ENCODE results near the gene BHMT.
"Not testable (repeated sequence)": the region's sequence is repeated elsewhere in the genome, so short reads cannot be mapped to it uniquely, and the experiment has no call there.

BHMT gene

GRCh38 chr5:79111960-79112702, 522 bp downstream of the BHMT start:
- no peak for DNase-seq

DNA sequence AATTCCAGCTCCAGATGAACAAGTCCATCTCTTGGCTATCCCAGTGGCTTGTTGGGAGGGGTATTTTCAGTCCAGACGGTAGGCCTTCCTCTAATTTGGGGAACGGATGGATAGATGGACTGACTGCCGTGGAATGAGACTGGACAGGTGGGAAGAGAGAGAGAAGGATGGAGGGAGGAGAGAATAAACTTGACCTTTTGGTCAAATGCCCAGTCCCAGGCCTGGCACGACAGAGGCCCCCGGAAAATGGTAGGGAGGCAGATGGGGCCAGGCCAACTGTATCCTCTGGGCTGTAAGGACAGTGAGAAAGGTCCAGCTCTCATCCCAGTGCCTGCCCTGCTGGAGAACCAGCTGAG, 1.1 kb downstream of the BHMT start:
- no peak for DNase-seq

- no peak for DNase-seq
Measured at GRCh38 chr5:79119486-79119885, 7.9 kb downstream of the BHMT start.

GRCh38 chr5:79120221-79120620, 8.6 kb downstream of the BHMT start:
- no peak for DNase-seq

GRCh38 chr5:79122973-79123372, 11.4 kb downstream of the BHMT start:
- no peak for DNase-seq

GRCh38 chr5:79124607-79125006, 13.0 kb downstream of the BHMT start:
- DNase-seq = no peak

DNA sequence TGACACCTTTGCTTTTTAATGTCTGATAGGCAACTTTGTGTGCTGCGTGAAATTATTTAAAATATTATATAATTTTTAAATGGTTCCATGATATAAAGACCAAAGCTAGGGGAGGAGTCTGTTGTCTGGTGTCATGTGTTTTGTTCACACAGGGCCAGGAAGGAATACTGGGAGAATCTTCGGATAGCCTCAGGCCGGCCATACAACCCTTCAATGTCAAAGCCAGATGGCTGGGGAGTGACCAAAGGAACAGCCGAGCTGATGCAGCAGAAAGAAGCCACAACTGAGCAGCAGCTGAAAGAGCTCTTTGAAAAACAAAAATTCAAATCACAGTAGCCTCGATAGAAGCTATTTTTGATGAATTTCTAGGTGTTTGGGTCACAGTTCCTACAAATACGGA, 19.2 kb downstream of the BHMT start:
- DNase-seq = no peak

DNA sequence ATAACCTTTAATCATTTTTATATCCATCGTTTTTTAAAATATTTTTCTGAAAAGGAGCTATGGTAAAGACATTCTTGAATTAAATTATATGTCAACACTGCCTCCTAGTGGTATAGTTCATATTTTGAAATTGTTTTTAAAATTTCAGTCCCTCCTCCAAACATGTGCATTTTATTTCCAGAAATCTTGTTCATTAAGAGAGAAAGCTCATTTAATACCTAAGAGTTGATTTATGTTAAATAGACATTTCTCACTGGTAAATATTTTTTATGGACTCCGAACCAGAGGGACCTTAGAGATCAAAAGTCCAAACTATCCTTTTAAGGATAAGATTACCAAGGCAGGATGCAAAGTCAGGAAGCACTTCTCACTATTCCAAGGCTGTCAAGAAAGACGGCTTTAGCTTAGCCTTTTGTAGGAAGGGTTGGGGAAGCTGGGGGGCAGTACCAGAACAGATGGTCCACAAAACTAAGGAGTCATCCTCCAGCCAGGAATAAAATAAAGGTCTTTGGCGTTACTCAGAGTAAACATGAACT, 21.6 kb downstream of the BHMT start:
- peak in 1 of 2 experiments; percentile 63 for DNase-seq

GRCh38 chr5:79133657-79134451, 22.2 kb downstream of the BHMT start:
- peak; percentile 76 to 78 for DNase-seq

GRCh38 chr5:79135790-79136553, 24.4 kb downstream of the BHMT start:
- DNase-seq = no peak

DNA sequence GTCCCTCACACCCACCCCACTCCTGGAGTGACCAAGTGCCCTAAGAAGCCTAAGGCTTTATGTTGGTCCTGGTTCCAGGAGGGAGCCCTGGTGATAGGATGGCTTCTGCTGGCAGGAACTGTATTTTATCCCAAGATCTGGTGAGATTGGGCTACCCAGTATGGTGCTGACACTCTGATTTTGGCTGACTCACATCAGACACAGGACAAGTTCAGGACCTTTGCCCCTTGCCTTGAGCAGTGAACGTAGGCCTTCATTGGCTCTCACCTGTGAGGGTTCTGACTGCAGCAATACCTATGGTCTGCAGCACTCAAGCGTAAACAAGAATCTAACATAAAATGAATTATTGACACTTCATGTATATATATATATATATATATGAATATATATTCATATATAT, 25.0 kb downstream of the BHMT start:
- no peak for DNase-seq

DNA sequence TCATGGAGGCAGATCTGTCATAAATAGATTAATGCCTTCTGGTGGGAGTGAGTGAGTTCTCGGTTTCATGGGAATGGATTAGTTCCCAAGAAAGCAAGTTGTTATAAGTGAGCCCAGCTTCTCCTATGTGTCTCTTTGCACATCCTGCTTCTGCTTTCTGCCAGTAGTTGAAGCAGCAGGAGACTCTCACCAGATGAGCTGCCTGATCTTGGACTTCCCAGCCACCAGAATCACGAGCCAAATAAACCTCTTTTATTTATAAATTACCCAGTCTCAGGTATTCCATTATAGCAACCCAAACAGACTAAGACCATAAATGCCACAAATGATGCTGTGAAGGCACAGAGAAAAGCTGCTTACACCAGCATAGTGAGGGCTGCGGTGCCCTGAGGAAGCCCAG, 28.9 kb downstream of the BHMT start:
- DNase-seq = no peak

DNA sequence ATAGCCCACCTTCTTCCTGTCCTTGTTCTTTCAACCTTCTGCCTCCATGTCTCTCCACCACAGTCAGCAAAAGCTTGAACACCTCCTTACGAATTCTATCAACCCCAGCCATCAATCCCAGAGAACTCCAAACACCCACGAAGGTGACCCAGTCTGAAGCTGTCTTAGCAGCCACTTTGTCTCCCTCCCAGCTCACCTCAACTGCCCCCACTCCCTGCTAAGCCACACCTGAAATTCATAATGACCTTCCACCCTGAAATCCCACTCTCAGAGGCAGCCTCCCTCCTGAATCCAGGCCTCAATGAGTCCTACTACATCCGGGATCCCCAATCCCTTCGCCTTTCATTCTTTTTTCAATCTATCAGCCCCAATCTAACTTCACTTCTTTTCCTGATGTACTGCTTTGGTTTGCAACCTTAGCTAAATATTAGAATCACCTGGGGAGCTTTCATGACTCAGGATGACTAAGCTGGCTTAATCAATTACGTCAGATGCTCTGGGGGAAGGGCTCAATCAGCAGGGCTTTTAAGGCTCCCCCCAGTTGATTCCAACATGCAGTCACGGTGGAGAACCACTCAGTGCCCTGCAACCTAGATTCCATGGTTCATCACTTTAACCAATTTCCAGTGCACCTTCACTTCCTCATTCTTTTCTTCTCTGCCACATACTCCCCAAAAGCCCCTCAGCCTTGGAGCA, 32.2 kb downstream of the BHMT start:
- DNase-seq = no peak

DNA sequence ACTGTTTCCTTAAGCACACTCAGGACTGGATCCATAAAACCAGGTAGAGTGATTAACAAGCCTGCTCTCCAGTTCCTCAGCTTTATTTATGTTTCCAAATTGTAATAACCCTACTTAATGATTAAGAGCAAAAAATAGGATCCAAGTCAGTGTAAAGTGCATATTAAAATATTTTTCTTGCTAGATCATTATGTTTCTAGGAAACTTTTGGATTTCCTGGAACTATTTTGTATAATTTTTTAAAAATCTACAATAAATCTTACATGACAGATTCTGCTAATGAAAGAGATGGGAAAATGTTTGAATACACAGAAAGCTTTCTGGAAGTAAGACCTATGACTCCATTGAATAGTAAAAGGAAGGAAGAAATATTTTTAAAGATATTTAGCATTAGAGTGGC, 35.5 kb downstream of the BHMT start:
- DNase-seq = no peak

GRCh38 chr5:79149433-79149832, 37.8 kb downstream of the BHMT start:
- DNase-seq = no peak

DNA sequence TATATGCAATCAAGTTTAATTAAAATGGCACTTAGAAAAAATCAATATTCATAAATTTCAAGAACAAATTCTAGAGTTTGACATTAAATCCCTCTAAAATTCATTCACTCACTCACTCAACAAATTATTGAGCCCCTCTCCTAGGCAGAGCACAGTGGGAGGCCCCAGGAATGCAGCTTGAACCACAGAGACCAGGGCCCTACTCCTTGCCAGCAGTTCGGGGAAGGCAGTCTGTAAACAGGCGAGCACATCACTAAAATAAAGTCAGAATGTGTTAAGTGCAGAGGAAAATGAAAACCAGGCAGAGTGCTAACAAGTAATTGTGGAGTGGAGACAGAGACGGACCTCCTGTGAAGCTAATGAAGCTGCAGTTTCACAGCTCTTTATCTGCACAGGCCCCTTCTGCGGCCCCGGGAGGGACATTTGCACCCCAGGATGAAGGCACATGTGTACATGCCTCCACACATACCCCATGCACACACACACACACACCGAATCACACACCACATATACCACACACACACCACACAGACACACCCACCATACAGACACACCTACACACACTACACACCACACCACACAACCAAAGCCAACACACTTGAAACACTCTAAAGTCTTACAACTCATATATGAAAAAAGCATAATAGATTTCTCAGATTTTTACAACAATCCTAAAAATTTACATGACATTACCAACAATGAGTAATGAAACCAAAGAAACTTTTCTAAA, 40.5 kb downstream of the BHMT start:
- DNase-seq = no peak

- DNase-seq = no peak
Measured at GRCh38 chr5:79157305-79157704, 45.7 kb downstream of the BHMT start.

- DNase-seq = not testable (repeated sequence)
Measured at GRCh38 chr5:79161647-79162046, 50.0 kb downstream of the BHMT start.

DNA sequence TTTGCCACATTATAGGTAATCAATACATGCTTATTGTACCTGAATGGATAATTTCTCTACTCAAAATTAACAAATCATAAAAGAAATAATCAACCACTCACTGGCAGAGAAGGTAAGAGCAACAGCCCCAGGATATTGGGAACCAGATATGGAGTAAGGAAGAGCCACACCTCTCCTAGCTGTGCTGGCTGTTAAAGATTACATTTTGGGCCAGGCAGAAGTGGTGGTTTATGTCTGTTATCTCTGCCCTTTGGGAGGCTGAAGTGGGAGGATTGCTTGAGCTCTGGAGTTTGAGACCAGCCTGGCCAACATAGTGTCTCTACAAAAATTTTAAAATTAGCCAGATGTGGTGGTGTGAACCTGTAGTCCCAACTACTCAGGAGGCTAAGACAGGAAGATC, 56.4 kb downstream of the BHMT start:
- no peak for DNase-seq

DNA sequence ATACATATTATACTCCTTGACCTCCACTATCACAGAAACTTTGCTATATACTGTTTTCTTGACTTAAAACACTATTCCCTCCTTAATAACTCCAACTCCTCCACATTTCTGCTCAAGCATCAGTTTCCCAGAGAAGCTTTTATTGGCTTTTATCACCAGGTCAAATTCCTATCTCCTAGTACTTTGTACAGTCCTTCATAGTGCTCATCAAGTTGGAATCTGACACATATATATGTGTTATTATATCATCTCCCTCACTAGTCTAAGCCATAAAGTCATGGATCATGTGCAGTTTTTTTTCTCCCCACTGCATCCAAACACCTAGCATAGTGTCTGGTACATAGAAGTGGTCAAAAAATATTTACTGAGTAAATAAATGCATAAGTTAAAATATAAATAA, 59.1 kb downstream of the BHMT start:
- DNase-seq = no peak

GRCh38 chr5:79171635-79172245, 60.1 kb downstream of the BHMT start:
- DNase-seq = no peak

GRCh38 chr5:79172269-79172668, 60.7 kb downstream of the BHMT start:
- no peak for DNase-seq
